Panc1 (cell line): ENCODE results near the gene RPAP3. TPM values are rescaled to one million over a fixed set of nuclear protein-coding genes. Genes with fewer than 3 reads are reported as not detected.

Experiments used
- ATAC-seq: fragments of 200-7000 bp; cut with Tn5 transposase; 2 replicates; pipeline ENCODE4 v1.9.1; 2020; ENCODE audit warnings: mild to moderate bottlenecking, moderate library complexity
- BruUV-seq: library from RNA; stranded (reverse); fragments of 400-500 nt; replicated peaks from 2 replicates; lab custom pipeline; 2021; lab: Mats Ljungman, UMichigan
- CTCF ChIA-PET: fragments of 300-600 bp; sonication (Branson Sonifier 250); formaldehyde crosslinking; loops from one replicate; lab custom pipeline; 2022; ENCODE audit warnings: antibody characterized with exemption; lab: Charles Lee
- POLR2A ChIA-PET: fragments of 300-600 bp; sonication (Branson Sonifier 250); formaldehyde crosslinking; loops from one replicate; lab custom pipeline; 2022; ENCODE audit warnings: antibody characterized with exemption; lab: Charles Lee
- DNase-seq: peaks from one replicate; pipeline ENCODE4 v3.0.0-alpha.2; 2010; ENCODE audit warnings: low read depth, low spot score
- H3K27ac ChIP-seq: 2 replicates; pipeline ENCODE4 v1.5.1; 2011; ENCODE audit warnings: mild to moderate bottlenecking, low read length, inconsistent platforms
- H3K27me3 ChIP-seq: fragments of 200-500 bp; sonication (Bioruptor generic); 2 replicates; pipeline ENCODE4 v1.6.0; 2014; ENCODE audit warnings: low read length, inconsistent platforms; ENCODE audit not compliant: control insufficient read depth, insufficient read depth
- H3K36me3 ChIP-seq: fragments of 200-500 bp; sonication (Bioruptor generic); 2 replicates; pipeline ENCODE4 v1.5.1; 2014; ENCODE audit warnings: inconsistent platforms, mild to moderate bottlenecking, low read length, moderate library complexity; ENCODE audit not compliant: control insufficient read depth, insufficient read depth
- H3K4me1 ChIP-seq: 2 replicates; pipeline ENCODE4 v1.5.1; 2011; ENCODE audit warnings: inconsistent platforms, mild to moderate bottlenecking, low read length, moderate library complexity; ENCODE audit not compliant: control insufficient read depth, insufficient read depth
- H3K4me3 ChIP-seq, 2 experiments: 2 replicates each; pipeline ENCODE4 v1.5.1; 2011 to 2012; ENCODE audit warnings: low read depth in 2 of 2, low read length in 2 of 2, mild to moderate bottlenecking in 2 of 2, inconsistent platforms in 1 of 2, moderate library complexity in 1 of 2
- H3K9me3 ChIP-seq: fragments of 200-500 bp; sonication (Bioruptor generic); 2 replicates; pipeline ENCODE4 v1.5.1; 2014; ENCODE audit warnings: low read depth, mild to moderate bottlenecking, inconsistent platforms, low read length, moderate library complexity; ENCODE audit not compliant: control insufficient read depth, insufficient read depth
- POLR2AphosphoS5 ChIP-seq: IDR thresholded peaks from 2 replicates; pipeline ENCODE4 v1.6.1; 2012; ENCODE audit warnings: mild to moderate bottlenecking, low read depth, low read length, moderate library complexity
- SIN3A ChIP-seq: IDR thresholded peaks from 2 replicates; pipeline ENCODE4 v1.6.1; 2012; ENCODE audit warnings: low read depth, mild to moderate bottlenecking, low read length, moderate library complexity, borderline replicate concordance; ENCODE audit not compliant: insufficient read depth
- TCF7L2 ChIP-seq: IDR thresholded peaks from 2 replicates; pipeline ENCODE4 v1.6.1; 2011; ENCODE audit warnings: mild to moderate bottlenecking, low read depth, low read length, inconsistent platforms
- in situ Hi-C: cut with HindIII; loops from 2 replicates; pipeline ENCODE4 v1.10.0; 2016; ENCODE audit warnings: low sequenced_read_pairs, low pct_unique_long_range_greater_than_20kb
- intact Hi-C: fragments of 100-400 bp; cut with micrococcal nuclease; formaldehyde crosslinking; loops from one replicate; pipeline ENCODE4 v1.10.0; 2022; ENCODE audit not compliant: unreplicated experiment
- total RNA-seq: library from RNA; stranded (reverse); gene quantifications from one replicate; pipeline ENCODE4 v1.2.1, GENCODE V29; 2021; ENCODE audit not compliant: unreplicated experiment
- TF ChIP-seq, protein P1 (sequence below), 2 experiments: IDR thresholded peaks; 2 replicates each; pipeline ENCODE4 v1.6.1; 2011 to 2012; ENCODE audit warnings: low read depth in 2 of 2, control low read depth in 1 of 2, low read length in 1 of 2, mild to moderate bottlenecking in 1 of 2, moderate library complexity in 1 of 2; ENCODE audit not compliant: insufficient read depth in 1 of 2
- TF ChIP-seq, protein P2 (sequence below): fragments of 450-650 bp; IDR thresholded peaks from 2 replicates; pipeline ENCODE4 v1.5.1; 2017; ENCODE audit warnings: mild to moderate bottlenecking

Gene RPAP3
- total RNA-seq, 1 experiment from 2014 or later: 47.3 TPM

DNA sequence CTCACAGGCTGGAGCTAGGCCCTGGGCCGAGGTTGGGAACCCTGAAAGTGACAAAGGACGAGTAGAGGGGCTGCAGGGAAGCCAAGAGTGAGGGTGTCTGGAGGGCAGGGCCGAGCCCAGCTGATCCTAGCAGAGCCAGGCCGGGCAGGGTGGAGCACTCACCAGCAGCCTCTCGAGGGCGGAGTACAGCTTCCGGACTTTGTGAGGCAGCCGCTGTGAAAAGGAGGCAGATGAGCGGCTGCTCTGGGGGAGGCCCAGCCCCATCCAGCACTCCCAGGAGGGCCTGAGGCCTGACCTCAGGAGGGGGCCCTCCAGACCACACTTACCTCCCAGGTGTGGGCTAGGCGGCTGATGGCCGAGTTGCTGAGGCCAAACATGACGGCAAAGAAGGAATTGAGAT, 34.1 kb upstream of the RPAP3 start:
- POLR2A ChIA-PET: no interaction called here

DNA sequence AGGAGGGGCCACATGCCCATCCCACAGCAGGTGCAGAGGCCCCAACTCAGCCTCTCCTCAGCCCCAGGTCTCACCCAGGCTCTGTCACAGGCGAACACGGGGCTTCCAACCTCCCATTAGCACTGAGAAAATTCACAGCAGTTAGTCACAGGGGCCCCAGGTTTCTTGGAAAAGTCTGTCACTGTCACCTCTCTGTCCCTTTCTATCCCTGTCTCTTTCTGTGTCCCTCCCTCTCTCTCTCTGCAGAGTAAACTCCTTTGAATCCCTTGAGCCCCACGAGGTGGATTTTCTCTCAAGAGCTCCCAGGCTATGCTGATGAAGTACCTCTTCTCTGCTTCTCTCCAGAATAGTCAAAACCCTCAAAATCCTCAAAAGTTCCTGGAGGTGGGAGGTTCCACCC, 33.5 kb upstream of the RPAP3 start:
- H3K27me3 ChIP-seq: no peaks in the 10 kb centered on the region
- DNase-seq (no peak), ATAC-seq (no peak)
- POLR2A ChIA-PET: no interaction called here
- no TSS peak for BruUV-seq
- TF ChIP-seq, protein P1, sequence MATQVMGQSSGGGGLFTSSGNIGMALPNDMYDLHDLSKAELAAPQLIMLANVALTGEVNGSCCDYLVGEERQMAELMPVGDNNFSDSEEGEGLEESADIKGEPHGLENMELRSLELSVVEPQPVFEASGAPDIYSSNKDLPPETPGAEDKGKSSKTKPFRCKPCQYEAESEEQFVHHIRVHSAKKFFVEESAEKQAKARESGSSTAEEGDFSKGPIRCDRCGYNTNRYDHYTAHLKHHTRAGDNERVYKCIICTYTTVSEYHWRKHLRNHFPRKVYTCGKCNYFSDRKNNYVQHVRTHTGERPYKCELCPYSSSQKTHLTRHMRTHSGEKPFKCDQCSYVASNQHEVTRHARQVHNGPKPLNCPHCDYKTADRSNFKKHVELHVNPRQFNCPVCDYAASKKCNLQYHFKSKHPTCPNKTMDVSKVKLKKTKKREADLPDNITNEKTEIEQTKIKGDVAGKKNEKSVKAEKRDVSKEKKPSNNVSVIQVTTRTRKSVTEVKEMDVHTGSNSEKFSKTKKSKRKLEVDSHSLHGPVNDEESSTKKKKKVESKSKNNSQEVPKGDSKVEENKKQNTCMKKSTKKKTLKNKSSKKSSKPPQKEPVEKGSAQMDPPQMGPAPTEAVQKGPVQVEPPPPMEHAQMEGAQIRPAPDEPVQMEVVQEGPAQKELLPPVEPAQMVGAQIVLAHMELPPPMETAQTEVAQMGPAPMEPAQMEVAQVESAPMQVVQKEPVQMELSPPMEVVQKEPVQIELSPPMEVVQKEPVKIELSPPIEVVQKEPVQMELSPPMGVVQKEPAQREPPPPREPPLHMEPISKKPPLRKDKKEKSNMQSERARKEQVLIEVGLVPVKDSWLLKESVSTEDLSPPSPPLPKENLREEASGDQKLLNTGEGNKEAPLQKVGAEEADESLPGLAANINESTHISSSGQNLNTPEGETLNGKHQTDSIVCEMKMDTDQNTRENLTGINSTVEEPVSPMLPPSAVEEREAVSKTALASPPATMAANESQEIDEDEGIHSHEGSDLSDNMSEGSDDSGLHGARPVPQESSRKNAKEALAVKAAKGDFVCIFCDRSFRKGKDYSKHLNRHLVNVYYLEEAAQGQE (IDR thresholded peaks at IDR 0.05; ENCODE audit: insufficient read depth in 1 of 2, low read depth in 2 of 2, low read length in 1 of 2): no peak
- TF ChIP-seq POLR2AphosphoS5 (no peak), SIN3A (no peak), TCF7L2 (no peak)
- TF ChIP-seq, protein P2, sequence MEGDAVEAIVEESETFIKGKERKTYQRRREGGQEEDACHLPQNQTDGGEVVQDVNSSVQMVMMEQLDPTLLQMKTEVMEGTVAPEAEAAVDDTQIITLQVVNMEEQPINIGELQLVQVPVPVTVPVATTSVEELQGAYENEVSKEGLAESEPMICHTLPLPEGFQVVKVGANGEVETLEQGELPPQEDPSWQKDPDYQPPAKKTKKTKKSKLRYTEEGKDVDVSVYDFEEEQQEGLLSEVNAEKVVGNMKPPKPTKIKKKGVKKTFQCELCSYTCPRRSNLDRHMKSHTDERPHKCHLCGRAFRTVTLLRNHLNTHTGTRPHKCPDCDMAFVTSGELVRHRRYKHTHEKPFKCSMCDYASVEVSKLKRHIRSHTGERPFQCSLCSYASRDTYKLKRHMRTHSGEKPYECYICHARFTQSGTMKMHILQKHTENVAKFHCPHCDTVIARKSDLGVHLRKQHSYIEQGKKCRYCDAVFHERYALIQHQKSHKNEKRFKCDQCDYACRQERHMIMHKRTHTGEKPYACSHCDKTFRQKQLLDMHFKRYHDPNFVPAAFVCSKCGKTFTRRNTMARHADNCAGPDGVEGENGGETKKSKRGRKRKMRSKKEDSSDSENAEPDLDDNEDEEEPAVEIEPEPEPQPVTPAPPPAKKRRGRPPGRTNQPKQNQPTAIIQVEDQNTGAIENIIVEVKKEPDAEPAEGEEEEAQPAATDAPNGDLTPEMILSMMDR: no peak
- no peak overlapping the region for H3K4me3 ChIP-seq
- in situ Hi-C loops: no loop called here
- no peak overlapping the region for H3K27ac ChIP-seq
- CTCF ChIA-PET: interaction anchor here (0.6 to 1.9 kb wide), 2 partner anchors 28 to 212 kb away, joined by 3 to 8 read pairs; no protein-coding TSS in a partner anchor
- no peaks in the 10 kb centered on the region for H3K36me3 ChIP-seq
- H3K4me1 ChIP-seq: no peaks in the 10 kb centered on the region; the same call in 1 of the 2 replicates
- no peaks in the 10 kb centered on the region for H3K9me3 ChIP-seq
- intact Hi-C loops: no loop called here

More for the DNA sequence above, 34.1 kb upstream of the RPAP3 start:
- Histone ChIP-seq H3K4me3 (no peak overlapping the region), H3K27me3 (no peaks in the 10 kb centered on the region), H3K9me3 (no peaks in the 10 kb centered on the region), H3K36me3 (no peaks in the 10 kb centered on the region), H3K4me1 (no peaks in the 10 kb centered on the region; the same call in 1 of the 2 replicates), H3K27ac (no peak overlapping the region)
- in situ Hi-C loops (no loop called here), intact Hi-C loops (no loop called here)
- no peak for ATAC-seq
- BruUV-seq: no TSS peak
- DNase-seq: no peak
- CTCF ChIA-PET: interaction anchor here (0.6 to 1.9 kb wide), 3 partner anchors 27 to 557 kb away, joined by 3 to 8 read pairs (median 3); no protein-coding TSS in a partner anchor
- TF ChIP-seq SIN3A (no peak), TCF7L2 (no peak), POLR2AphosphoS5 (no peak)
- TF ChIP-seq, protein P2: no peak
- TF ChIP-seq, protein P1 (IDR thresholded peaks at IDR 0.05; ENCODE audit: insufficient read depth in 1 of 2, low read depth in 2 of 2, low read length in 1 of 2): no peak
